Activated naive CD8-positive, alpha-beta T cell treated with anti-CD3 and anti-CD28 coated beads, Interleukin-2, amount 50 U/mL, for 16 hours (primary cell): Measurements from ENCODE around the gene CXCL16.
"Not testable (repeated sequence)": the region's sequence is repeated elsewhere in the genome, so short reads cannot be mapped to it uniquely, and the experiment has no call there.

Experiments
- DNase-seq: peaks from one replicate; pipeline ENCODE4 v3.0.0-alpha.2; 2020; ENCODE audit warnings: low read depth, low spot score

Gene CXCL16

GRCh38 chr17:4699401-4700056 lies 40.2 kb downstream of the CXCL16 start:
- not testable (repeated sequence) for DNase-seq

GRCh38 chr17:4696437-4696805 lies 43.3 kb downstream of the CXCL16 start:
- DNase-seq, result no peak

- DNase-seq, result no peak
These were observed 46.3 kb downstream of the CXCL16 start for GRCh38 chr17:4693416-4693815.

DNA sequence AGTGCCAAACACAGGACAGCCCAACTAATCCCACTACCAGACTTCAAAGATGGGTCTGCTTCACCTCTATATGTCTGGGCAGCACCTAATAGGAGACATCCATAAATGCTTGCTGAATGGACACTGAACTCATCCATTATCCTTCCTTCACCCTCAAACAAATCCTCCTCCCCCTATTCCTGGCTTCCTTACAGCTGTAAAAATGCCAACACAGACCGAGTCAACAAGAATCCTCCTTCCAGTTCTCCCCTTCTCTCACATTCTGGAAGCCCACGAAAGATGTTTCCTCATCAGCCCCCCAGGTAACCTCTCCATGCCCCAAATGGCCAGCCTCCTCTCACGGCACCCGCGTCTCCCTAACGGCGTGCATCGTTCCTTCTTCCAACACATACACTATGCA lies 48.0 kb downstream of the CXCL16 start:
- no peak for DNase-seq

DNA sequence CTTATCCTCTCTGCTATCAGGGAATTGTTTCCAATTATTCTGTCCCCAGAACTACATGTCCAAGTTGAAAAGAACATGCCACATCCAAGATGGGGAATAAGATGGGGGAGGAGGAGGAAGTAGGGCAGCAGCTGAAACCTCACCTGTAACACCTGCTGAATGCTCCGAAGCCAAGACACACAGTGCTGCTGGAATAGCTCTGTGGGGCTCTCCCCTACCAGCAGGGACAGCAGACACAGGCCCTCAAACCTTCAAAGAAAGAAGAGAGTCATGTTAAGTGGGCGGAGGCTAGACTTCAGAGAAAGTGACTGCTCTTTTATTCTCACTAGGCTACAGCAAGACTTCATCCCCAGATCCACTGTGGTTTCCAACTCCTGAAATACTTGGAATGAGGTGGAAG lies 49.0 kb downstream of the CXCL16 start:
- no peak for DNase-seq

DNA sequence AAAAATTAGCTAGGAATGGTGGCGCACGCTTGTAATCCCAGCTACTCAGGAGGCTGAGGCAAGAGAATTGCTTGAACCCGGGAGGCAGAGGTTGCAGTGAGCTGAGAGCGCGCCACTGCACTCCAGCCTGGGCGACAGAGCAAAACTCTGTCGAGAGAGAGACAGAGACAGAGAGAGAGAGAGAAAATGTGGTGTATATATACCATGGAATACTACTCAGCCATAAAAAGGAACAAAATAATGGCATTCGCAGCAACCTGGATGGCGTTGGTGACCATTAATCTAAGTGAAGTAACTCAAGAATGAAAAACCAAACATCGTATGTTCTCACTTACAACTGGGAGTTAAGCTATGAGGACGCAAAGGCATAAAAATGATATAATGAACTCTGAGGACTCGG lies 49.9 kb downstream of the CXCL16 start:
- DNase-seq, result not testable (repeated sequence)

- DNase-seq, result not testable (repeated sequence)
These were observed 56.0 kb downstream of the CXCL16 start for GRCh38 chr17:4683739-4684138.
